Osteocyte (in vitro differentiated cells): ENCODE measurements around the gene REEP3. TPM values are rescaled to one million over a fixed set of nuclear protein-coding genes. Genes with fewer than 3 reads are reported as not detected.

Source experiments
- DNase-seq: peaks from one replicate; pipeline ENCODE4 v3.0.0; 2021; ENCODE audit warnings: mixed read lengths; ENCODE audit not compliant: unreplicated experiment; ENCODE audit errors: extremely low spot score
- H3K27ac Mint-ChIP-seq: one replicate; pipeline ENCODE4 v1.8.0; 2021; ENCODE audit warnings: mild to moderate bottlenecking, mixed read lengths; ENCODE audit not compliant: unreplicated experiment
- H3K27me3 Mint-ChIP-seq: one replicate; pipeline ENCODE4 v1.8.0; 2021; ENCODE audit warnings: mixed read lengths; ENCODE audit not compliant: unreplicated experiment
- H3K36me3 Mint-ChIP-seq: one replicate; pipeline ENCODE4 v1.8.0; 2021; ENCODE audit warnings: mixed read lengths; ENCODE audit not compliant: unreplicated experiment
- H3K4me1 Mint-ChIP-seq: one replicate; pipeline ENCODE4 v1.8.0; 2021; ENCODE audit warnings: mixed read lengths; ENCODE audit not compliant: unreplicated experiment
- H3K4me3 Mint-ChIP-seq: one replicate; pipeline ENCODE4 v1.8.0; 2021; ENCODE audit warnings: mild to moderate bottlenecking, moderate library complexity, mixed read lengths; ENCODE audit not compliant: unreplicated experiment
- H3K9me3 Mint-ChIP-seq: one replicate; pipeline ENCODE4 v1.8.0; 2021; ENCODE audit warnings: mixed read lengths; ENCODE audit not compliant: unreplicated experiment
- CTCF ChIP-seq: fragments of 200-600 bp; sonication (generic); IDR thresholded peaks from 2 replicates; pipeline ENCODE4 v1.5.0; 2021; ENCODE audit warnings: antibody characterized with exemption, mild to moderate bottlenecking, moderate library complexity
- total RNA-seq: library from RNA; stranded (reverse); gene quantifications from 2 replicates; pipeline ENCODE4 v1.2.1, GENCODE V29; 2021

REEP3 gene
- total RNA-seq, 1 donor from 2014 or later = 85.7 TPM

GRCh38 chr10:63548860-63549259 is 27.7 kb downstream of the REEP3 start:
- DNase-seq = no peak
- Mint-ChIP-seq H3K36me3 (peaks cover 17% of the 10 kb centered on the region), H3K9me3 (no peaks in the 10 kb centered on the region), H3K27me3 (no peaks in the 10 kb centered on the region), H3K4me1 (peaks cover 38% of the 10 kb centered on the region), H3K4me3 (no peak overlapping the region), H3K27ac (no peak overlapping the region)
- no peak for TF ChIP-seq CTCF

GRCh38 chr10:63549810-63550209 is 28.6 kb downstream of the REEP3 start:
- Mint-ChIP-seq H3K4me1 (peaks cover 38% of the 10 kb centered on the region), H3K9me3 (no peaks in the 10 kb centered on the region), H3K36me3 (peaks cover 17% of the 10 kb centered on the region), H3K27me3 (no peaks in the 10 kb centered on the region), H3K4me3 (no peak overlapping the region), H3K27ac (no peak overlapping the region)
- no peak for TF ChIP-seq CTCF
- DNase-seq = no peak

GRCh38 chr10:63553031-63553430 is 31.8 kb downstream of the REEP3 start:
- H3K4me3 Mint-ChIP-seq = peak overlapping the region; percentile 55
- DNase-seq = no peak
- H3K27me3 Mint-ChIP-seq = no peaks in the 10 kb centered on the region
- H3K4me1 Mint-ChIP-seq = peaks cover 52% of the 10 kb centered on the region
- no peaks in the 10 kb centered on the region for H3K9me3 Mint-ChIP-seq
- TF ChIP-seq CTCF = no peak
- peaks cover 3% of the 10 kb centered on the region for H3K36me3 Mint-ChIP-seq
- peak overlapping the region; percentile 93 for H3K27ac Mint-ChIP-seq

- H3K9me3 Mint-ChIP-seq = no peaks in the 10 kb centered on the region
- no peak for DNase-seq
- TF ChIP-seq CTCF = no peak
- peak overlapping the region; percentile 93 for H3K27ac Mint-ChIP-seq
- peak overlapping the region; percentile 55 for H3K4me3 Mint-ChIP-seq
- peaks cover 3% of the 10 kb centered on the region for H3K36me3 Mint-ChIP-seq
- no peaks in the 10 kb centered on the region for H3K27me3 Mint-ChIP-seq
- peaks cover 50% of the 10 kb centered on the region for H3K4me1 Mint-ChIP-seq
Measured at GRCh38 chr10:63553473-63553872, 32.3 kb downstream of the REEP3 start.

- Mint-ChIP-seq H3K4me1 (peaks cover 49% of the 10 kb centered on the region), H3K4me3 (peak overlapping the region; percentile 11), H3K9me3 (no peaks in the 10 kb centered on the region), H3K27ac (peak overlapping the region; percentile 93), H3K36me3 (no peaks in the 10 kb centered on the region), H3K27me3 (no peaks in the 10 kb centered on the region)
- no peak for DNase-seq
- no peak for TF ChIP-seq CTCF
Measured at GRCh38 chr10:63554657-63555056, 33.5 kb downstream of the REEP3 start.
